Activated naive CD8-positive, alpha-beta T cell treated with anti-CD3 and anti-CD28 coated beads, Interleukin-2, amount 50 U/mL, for 16 hours (primary cell): Measurements from ENCODE around the gene ISG15.
A peak's percentile ranks its signal among the peaks of the same experiment; 100 is the strongest.
"Not testable (repeated sequence)": the region's sequence is repeated elsewhere in the genome, so short reads cannot be mapped to it uniquely, and the experiment has no call there.

Source experiments
- DNase-seq: peaks from one replicate; pipeline ENCODE4 v3.0.0-alpha.2; 2020; ENCODE audit warnings: low read depth, low spot score

ISG15 gene

GRCh38 chr1:1026599-1027413, 13.5 kb downstream of the ISG15 start:
- DNase-seq: no peak

- DNase-seq: no peak
Measured at GRCh38 chr1:1027791-1028190, 14.5 kb downstream of the ISG15 start.

- DNase-seq: not testable (repeated sequence)
Measured at GRCh38 chr1:1030867-1031658, 17.8 kb downstream of the ISG15 start.

- no peak for DNase-seq
Measured at GRCh38 chr1:1031659-1032235, 18.4 kb downstream of the ISG15 start.

GRCh38 chr1:1032424-1032823, 19.1 kb downstream of the ISG15 start:
- DNase-seq: no peak

- DNase-seq: peak; percentile 93
Measured at GRCh38 chr1:1033009-1033587, 19.8 kb downstream of the ISG15 start.

- DNase-seq: no peak
Measured at GRCh38 chr1:1033731-1034438, 20.6 kb downstream of the ISG15 start.

GRCh38 chr1:1034439-1034781, 21.1 kb downstream of the ISG15 start:
- DNase-seq: no peak

- DNase-seq: no peak
Measured at GRCh38 chr1:1035291-1035943, 22.1 kb downstream of the ISG15 start.

- no peak for DNase-seq
Measured at GRCh38 chr1:1037366-1038327, 24.4 kb downstream of the ISG15 start.

- no peak for DNase-seq
Measured at GRCh38 chr1:1038694-1039093, 25.4 kb downstream of the ISG15 start.

- no peak for DNase-seq
Measured at GRCh38 chr1:1039145-1039910, 26.0 kb downstream of the ISG15 start.

GRCh38 chr1:1040004-1040991, 27.0 kb downstream of the ISG15 start:
- DNase-seq: peak; percentile 55

- DNase-seq: no peak
Measured at GRCh38 chr1:1041092-1041523, 27.8 kb downstream of the ISG15 start.

- DNase-seq: no peak
Measured at GRCh38 chr1:1041873-1042272, 28.6 kb downstream of the ISG15 start.

GRCh38 chr1:1042835-1043234, 29.5 kb downstream of the ISG15 start:
- no peak for DNase-seq

GRCh38 chr1:1043411-1043810, 30.1 kb downstream of the ISG15 start:
- no peak for DNase-seq

- no peak for DNase-seq
Measured at GRCh38 chr1:1043921-1044320, 30.6 kb downstream of the ISG15 start.
